Measurements from ENCODE around the gene TIMP2.

TIMP2 gene

DNA sequence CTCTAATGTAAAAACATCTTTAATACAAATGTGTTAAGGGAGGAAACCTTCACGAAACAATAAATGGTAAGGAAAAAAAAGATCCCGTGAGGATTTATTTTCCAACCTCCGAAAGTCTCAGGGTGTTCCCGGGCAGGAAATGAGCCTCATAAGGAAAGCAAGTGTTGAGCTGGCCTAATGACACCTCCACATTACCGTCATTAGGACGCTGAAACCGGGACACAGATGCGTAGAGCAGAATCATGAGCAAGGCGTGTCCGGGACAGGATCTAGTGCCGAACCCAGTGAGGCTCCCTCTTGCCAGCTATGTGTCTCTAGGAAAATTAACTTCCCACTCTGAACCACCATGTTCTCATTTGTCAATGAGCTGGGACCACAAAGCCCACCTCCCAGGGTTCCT, 120.4 kb downstream of the TIMP2 start:
- DNase-seq = no peak

DNA sequence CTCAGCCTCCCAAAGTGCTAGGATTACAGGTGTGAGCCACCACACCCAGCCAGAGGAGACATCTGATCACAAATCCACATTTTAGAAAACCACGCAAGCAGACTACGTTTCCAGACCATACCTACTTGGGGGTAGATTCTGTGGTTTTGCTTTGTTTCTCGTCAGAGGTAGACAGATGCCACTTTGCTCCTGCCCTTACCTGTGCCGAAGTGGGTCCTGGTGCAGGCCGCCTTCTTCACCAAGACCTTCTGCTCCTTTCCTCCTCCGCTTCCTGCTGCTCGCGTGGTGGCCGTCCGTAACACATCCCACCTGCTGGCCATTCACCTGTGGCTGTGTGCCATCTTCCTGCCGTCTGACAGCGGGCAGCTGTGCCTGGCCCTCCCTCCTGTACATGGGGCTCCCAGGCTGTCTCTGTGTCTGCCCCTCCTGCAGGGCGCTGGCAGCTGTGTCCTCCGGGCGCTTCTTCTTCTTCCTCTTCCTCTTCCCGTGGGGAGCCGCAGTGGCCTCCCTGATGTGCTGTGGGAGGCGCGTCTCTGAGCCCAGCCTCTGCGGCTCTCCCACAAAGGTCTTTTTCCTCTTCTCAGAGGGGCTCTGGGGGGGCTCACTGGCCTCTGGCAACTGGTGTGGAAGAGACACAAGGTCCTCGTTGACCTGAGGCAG, 121.9 kb downstream of the TIMP2 start:
- no peak for DNase-seq

All from CD4-positive, alpha-beta T cell treated with Interleukin-10 for 1 hour (primary cell).